ENCODE measurements around the gene CCDC149. TPM values are rescaled to one million over a fixed set of nuclear protein-coding genes. Genes with fewer than 3 reads are reported as not detected.

Gene CCDC149
- total and polyA plus RNA-seq, 9 of the 15 experiments (the other 6 are each of a cell fraction or from before 2014, with no cell fraction given): 0.04 to 0.18 TPM; not detected in 7

DNA sequence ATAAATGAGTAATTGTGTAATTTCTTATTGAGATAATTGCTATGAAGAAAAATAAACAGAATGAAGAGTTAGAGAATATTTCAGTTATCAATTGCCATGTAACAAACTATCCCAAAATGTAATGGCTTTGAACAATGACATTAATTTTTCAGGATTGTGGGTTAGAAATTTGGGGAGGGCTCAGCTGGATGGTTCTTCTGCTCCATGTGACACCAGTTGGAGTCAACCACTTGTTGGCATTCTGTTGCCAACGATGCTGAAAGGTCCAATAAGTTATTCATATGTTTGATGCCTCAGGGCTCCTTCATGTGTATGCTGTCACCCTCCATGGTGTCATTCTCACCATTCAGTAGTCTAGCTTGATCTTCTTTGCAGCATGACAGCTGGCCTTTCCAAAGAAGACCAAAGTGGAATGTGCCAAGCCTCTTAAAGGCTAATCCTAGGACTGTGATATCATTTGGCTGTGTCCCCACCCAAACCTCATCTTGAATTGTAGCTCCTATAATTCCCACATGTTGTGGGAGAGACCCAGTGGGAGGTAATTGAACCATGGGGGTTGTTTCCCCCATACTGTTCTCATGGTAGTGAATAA lies 20.9 kb upstream of the CCDC149 start:
- no peak overlapping the region for H3K4me2 ChIP-seq (ENCODE audit: insufficient read depth, low read length)
- no peak for FAIRE-seq
- no peak overlapping the region for H3K4me3 ChIP-seq
- ChIA-PET CTCF (ENCODE audit: low intra/inter-chr PET ratio) (no interaction called here), POLR2A (no interaction called here)
- DNase-seq (ENCODE audit: extremely low read depth in 1 of 4, low spot score in 3 of 4): no peak
- in situ Hi-C loops (cut with MboI): no loop called here
- no peaks in the 10 kb centered on the region for H3K9me3 ChIP-seq (replicated peaks; ENCODE audit: control insufficient read depth, insufficient read depth, low read depth, low read length)
- BruUV-seq (replicated peaks): no TSS peak
- no peaks in the 10 kb centered on the region for H3K4me1 ChIP-seq (replicated peaks in 1 of 2; ENCODE audit: control insufficient read depth in 2 of 2, insufficient read depth in 2 of 2, low read length in 2 of 2)
- no peak for ATAC-seq
- no peak overlapping the region for H3K9ac ChIP-seq (ENCODE audit: insufficient read depth in 1 of 2, low read depth in 2 of 2, low read length in 2 of 2)
- no peaks in the 10 kb centered on the region for H3K36me3 ChIP-seq (ENCODE audit: control insufficient read depth, insufficient read depth, low read length)
- intact Hi-C loops (cut with micrococcal nuclease): no loop called here
- WGBS (ENCODE audit: insufficient coverage, low coverage, missing lambda C conversion rate): 0% methylated on average over 1 of the region's 1 CpG
- peaks cover 0 to 2% of the 10 kb centered on the region in 2 experiments; a peak in 1 of 5 replicates for H3K27me3 ChIP-seq (ENCODE audit: control insufficient read depth in 2 of 2, insufficient read depth in 2 of 2, low read length in 2 of 2)
- no peak overlapping the region for H2AFZ ChIP-seq (ENCODE audit: low read depth, low read length)
- H3K9me1 ChIP-seq (ENCODE audit: control insufficient read depth, insufficient read depth, low read length): no peaks in the 10 kb centered on the region
- TF ChIP-seq, protein P1, sequence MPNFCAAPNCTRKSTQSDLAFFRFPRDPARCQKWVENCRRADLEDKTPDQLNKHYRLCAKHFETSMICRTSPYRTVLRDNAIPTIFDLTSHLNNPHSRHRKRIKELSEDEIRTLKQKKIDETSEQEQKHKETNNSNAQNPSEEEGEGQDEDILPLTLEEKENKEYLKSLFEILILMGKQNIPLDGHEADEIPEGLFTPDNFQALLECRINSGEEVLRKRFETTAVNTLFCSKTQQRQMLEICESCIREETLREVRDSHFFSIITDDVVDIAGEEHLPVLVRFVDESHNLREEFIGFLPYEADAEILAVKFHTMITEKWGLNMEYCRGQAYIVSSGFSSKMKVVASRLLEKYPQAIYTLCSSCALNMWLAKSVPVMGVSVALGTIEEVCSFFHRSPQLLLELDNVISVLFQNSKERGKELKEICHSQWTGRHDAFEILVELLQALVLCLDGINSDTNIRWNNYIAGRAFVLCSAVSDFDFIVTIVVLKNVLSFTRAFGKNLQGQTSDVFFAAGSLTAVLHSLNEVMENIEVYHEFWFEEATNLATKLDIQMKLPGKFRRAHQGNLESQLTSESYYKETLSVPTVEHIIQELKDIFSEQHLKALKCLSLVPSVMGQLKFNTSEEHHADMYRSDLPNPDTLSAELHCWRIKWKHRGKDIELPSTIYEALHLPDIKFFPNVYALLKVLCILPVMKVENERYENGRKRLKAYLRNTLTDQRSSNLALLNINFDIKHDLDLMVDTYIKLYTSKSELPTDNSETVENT (CRISPR knock-in tag; IDR thresholded peaks at IDR 0.05): no peak
- TF ChIP-seq GABPB2 (CRISPR knock-in tag; conservative IDR thresholded peaks at IDR 0.05) (no peak), RBM14 (IDR thresholded peaks at IDR 0.05; ENCODE audit: borderline replicate concordance, insufficient read depth, low read depth, low read length) (no peak)
- TF ChIP-seq, protein P2, sequence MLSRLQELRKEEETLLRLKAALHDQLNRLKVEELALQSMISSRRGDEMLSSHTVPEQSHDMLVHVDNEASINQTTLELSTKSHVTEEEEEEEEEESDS (CRISPR knock-in tag; IDR thresholded peaks at IDR 0.05): no peak
- no peak overlapping the region for H3K27ac ChIP-seq (ENCODE audit: extremely low read depth, low read depth, low read length)
- H3K79me2 ChIP-seq (ENCODE audit: control insufficient read depth, insufficient read depth, low read length): no peaks in the 10 kb centered on the region
- H4K20me1 ChIP-seq (replicated peaks; ENCODE audit: control insufficient read depth, insufficient read depth, low read length): no peaks in the 10 kb centered on the region
